Liver (tissue), 3 donors: Measurements from ENCODE around the gene ZSWIM2.

Experiments
- EGR1 ChIP-seq, 2 donors: IDR thresholded peaks; 2 replicates each; pipeline ENCODE4 v1.6.1; 2016 to 2018; ENCODE audit warnings: antibody characterized with exemption in 2 of 2, low read depth in 2 of 2
- FOXA1 ChIP-seq: IDR thresholded peaks from 2 replicates; pipeline ENCODE4 v1.6.1; 2016; ENCODE audit warnings: antibody characterized with exemption
- HNF4G ChIP-seq: IDR thresholded peaks from 2 replicates; pipeline ENCODE4 v1.6.1; 2016; ENCODE audit warnings: antibody characterized with exemption
- RAD21 ChIP-seq, 2 donors: IDR thresholded peaks; 2 replicates each; pipeline ENCODE4 v1.6.1; 2016; ENCODE audit warnings: antibody characterized with exemption in 2 of 2, mild to moderate bottlenecking in 2 of 2
- REST ChIP-seq: IDR thresholded peaks from 2 replicates; pipeline ENCODE4 v1.6.1; 2016; ENCODE audit warnings: antibody characterized with exemption, mild to moderate bottlenecking
- RXRA ChIP-seq, 2 donors: IDR thresholded peaks; 2 replicates each; pipeline ENCODE4 v1.6.1; 2017 to 2018; ENCODE audit warnings: antibody characterized with exemption in 2 of 2, mild to moderate bottlenecking in 1 of 2
- TAF1 ChIP-seq: conservative IDR thresholded peaks from 2 replicates; pipeline ENCODE4 v1.6.1; 2016; ENCODE audit warnings: antibody characterized with exemption, mild to moderate bottlenecking
- YY1 ChIP-seq: IDR thresholded peaks from 2 replicates; pipeline ENCODE4 v1.6.1; 2016; ENCODE audit warnings: antibody characterized with exemption, mild to moderate bottlenecking
- TF ChIP-seq, protein P1 (sequence below): fragments of 150-350 bp; IDR thresholded peaks from 2 replicates; pipeline ENCODE4 v1.5.1; 2017; ENCODE audit warnings: improper control_type of control experiment, low read depth, low read length; ENCODE audit not compliant: missing input control
- TF ChIP-seq, protein P2 (sequence below): IDR thresholded peaks from 2 replicates; pipeline ENCODE4 v1.6.1; 2016; ENCODE audit warnings: antibody characterized with exemption
- donor health status: healthy.
- donor health status: healthy.

DNA sequence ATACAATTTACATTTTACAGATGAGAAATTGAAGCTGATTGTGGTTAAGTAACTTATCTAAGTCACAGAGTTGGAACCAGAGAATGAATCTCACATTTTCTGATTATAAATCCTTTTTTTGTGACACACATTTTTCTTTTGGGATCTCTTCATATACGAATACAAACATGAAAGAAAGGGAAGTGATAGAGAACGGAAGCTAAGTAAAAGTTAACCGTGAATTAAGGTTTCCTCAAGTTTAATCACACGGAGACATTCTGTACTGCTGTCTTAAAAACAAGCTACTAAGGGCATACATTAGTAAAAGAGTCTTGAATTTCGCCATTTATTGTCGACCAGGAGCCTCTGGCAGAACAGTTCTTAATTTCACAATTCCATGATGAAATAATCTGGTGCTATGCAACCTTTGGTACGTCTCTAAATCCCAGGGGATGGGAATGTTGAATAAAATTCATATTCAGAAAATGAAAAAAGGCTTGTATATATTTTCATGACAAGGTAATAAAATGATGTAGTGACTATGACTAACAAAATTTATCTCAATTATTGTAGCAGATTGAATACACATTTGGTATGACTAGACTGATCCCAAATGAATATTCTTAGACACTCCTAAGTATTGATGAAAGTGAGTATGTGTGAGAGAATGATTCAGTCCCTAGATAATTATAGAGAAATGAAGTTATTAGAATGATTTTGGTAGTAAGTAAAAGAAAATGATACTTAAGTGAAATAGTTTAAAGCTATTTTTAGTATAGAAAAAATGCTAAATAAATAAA, 40.3 kb upstream of the ZSWIM2 start:
- TF ChIP-seq RAD21 (IDR thresholded peaks at IDR 0.05) (no peak), REST (no peak), EGR1 (IDR thresholded peaks at IDR 0.05; ENCODE audit: low read depth in 2 of 2) (no peak), YY1 (no peak), HNF4G (no peak), RXRA (IDR thresholded peaks at IDR 0.05) (no peak), TAF1 (no peak), FOXA1 (no peak)
- TF ChIP-seq, protein P1, sequence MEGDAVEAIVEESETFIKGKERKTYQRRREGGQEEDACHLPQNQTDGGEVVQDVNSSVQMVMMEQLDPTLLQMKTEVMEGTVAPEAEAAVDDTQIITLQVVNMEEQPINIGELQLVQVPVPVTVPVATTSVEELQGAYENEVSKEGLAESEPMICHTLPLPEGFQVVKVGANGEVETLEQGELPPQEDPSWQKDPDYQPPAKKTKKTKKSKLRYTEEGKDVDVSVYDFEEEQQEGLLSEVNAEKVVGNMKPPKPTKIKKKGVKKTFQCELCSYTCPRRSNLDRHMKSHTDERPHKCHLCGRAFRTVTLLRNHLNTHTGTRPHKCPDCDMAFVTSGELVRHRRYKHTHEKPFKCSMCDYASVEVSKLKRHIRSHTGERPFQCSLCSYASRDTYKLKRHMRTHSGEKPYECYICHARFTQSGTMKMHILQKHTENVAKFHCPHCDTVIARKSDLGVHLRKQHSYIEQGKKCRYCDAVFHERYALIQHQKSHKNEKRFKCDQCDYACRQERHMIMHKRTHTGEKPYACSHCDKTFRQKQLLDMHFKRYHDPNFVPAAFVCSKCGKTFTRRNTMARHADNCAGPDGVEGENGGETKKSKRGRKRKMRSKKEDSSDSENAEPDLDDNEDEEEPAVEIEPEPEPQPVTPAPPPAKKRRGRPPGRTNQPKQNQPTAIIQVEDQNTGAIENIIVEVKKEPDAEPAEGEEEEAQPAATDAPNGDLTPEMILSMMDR = no peak
- TF ChIP-seq, protein P2, sequence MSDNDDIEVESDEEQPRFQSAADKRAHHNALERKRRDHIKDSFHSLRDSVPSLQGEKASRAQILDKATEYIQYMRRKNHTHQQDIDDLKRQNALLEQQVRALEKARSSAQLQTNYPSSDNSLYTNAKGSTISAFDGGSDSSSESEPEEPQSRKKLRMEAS = no peak
